IMR-90 (cell line): ENCODE data around the gene KRTAP3-1. TPM values are rescaled to one million over a fixed set of nuclear protein-coding genes. Genes with fewer than 3 reads are reported as not detected.

Source experiments
- ATAC-seq: fragments of 200-7000 bp; cut with Tn5 transposase; 2 replicates; pipeline ENCODE4 v1.9.1; 2020; ENCODE audit warnings: low read depth, mild to moderate bottlenecking, moderate library complexity
- BruUV-seq: library from RNA; stranded (reverse); fragments of 400-500 nt; replicated peaks from 2 replicates; lab custom pipeline; 2021; lab: Mats Ljungman, UMichigan
- CTCF ChIA-PET: fragments of 300-600 bp; formaldehyde crosslinking; extraction: SDS; loops from one replicate; lab custom pipeline; 2021; ENCODE audit warnings: antibody characterized with exemption; lab: Yijun Ruan, JAX
- POLR2A ChIA-PET: fragments of 300-600 bp; sonication (Branson Sonifier 250); formaldehyde crosslinking; loops from one replicate; lab custom pipeline; 2022; ENCODE audit warnings: antibody characterized with exemption; ENCODE audit not compliant: unreplicated experiment; lab: Charles Lee
- DNase-seq: peaks from one replicate; pipeline ENCODE4 v3.0.0; 2013
- H2AFZ ChIP-seq: replicated peaks from 2 replicates; pipeline ENCODE3; 2013; ENCODE audit warnings: low read length, mild to moderate bottlenecking; ENCODE audit not compliant: poor library complexity
- H2AK5ac ChIP-seq: 2 replicates; pipeline ENCODE4 v1.6.1; 2013; ENCODE audit warnings: low read depth, low read length, inconsistent platforms
- H2AK9ac ChIP-seq: replicated peaks from 2 replicates; pipeline ENCODE3; 2013; ENCODE audit warnings: mild to moderate bottlenecking, low read depth, low read length, moderate library complexity; ENCODE audit not compliant: poor library complexity
- H2BK120ac ChIP-seq: 2 replicates; pipeline ENCODE4 v1.6.1; 2013; ENCODE audit warnings: low read depth, low read length, inconsistent platforms
- H2BK15ac ChIP-seq: 3 replicates; pipeline ENCODE4 v1.6.1; 2013; ENCODE audit warnings: low read depth, low read length, inconsistent platforms
- H2BK20ac ChIP-seq: 2 replicates; pipeline ENCODE4 v1.6.1; 2013; ENCODE audit warnings: low read depth, mild to moderate bottlenecking, inconsistent platforms, low read length, moderate library complexity
- H2BK5ac ChIP-seq: 2 replicates; pipeline ENCODE4 v1.6.1; 2013; ENCODE audit warnings: mild to moderate bottlenecking, low read depth, low read length, inconsistent platforms; ENCODE audit not compliant: poor library complexity, severe bottlenecking
- H3K14ac ChIP-seq: replicated peaks from 2 replicates; pipeline ENCODE4 v1.6.1; 2013; ENCODE audit warnings: low read depth, low read length, inconsistent platforms
- H3K18ac ChIP-seq: 2 replicates; pipeline ENCODE4 v1.6.1; 2013; ENCODE audit warnings: low read depth, low read length, control low read depth
- H3K23ac ChIP-seq: 2 replicates; pipeline ENCODE4 v1.6.1; 2013; ENCODE audit warnings: low read depth, low read length, inconsistent platforms
- H3K27ac ChIP-seq: 2 replicates; pipeline ENCODE4 v1.5.1; 2013; ENCODE audit warnings: mild to moderate bottlenecking, control low read depth, low read length; ENCODE audit not compliant: insufficient read depth
- H3K27me3 ChIP-seq: 2 replicates; pipeline ENCODE4 v1.6.1; 2013; ENCODE audit warnings: low read length; ENCODE audit not compliant: control insufficient read depth, insufficient read depth
- H3K36me3 ChIP-seq: 2 replicates; pipeline ENCODE4 v1.6.1; 2013; ENCODE audit warnings: low read length, mixed read lengths; ENCODE audit not compliant: control insufficient read depth, insufficient read depth
- H3K4ac ChIP-seq: 2 replicates; pipeline ENCODE4 v1.6.1; 2013; ENCODE audit warnings: low read depth, low read length, inconsistent platforms
- H3K4me1 ChIP-seq: 2 replicates; pipeline ENCODE4 v1.6.1; 2013; ENCODE audit warnings: low read length, mixed read lengths; ENCODE audit not compliant: control insufficient read depth, insufficient read depth
- H3K4me2 ChIP-seq: 2 replicates; pipeline ENCODE4 v1.6.1; 2013; ENCODE audit warnings: low read depth, mild to moderate bottlenecking, control low read depth, low read length, moderate library complexity
- H3K4me3 ChIP-seq: 2 replicates; pipeline ENCODE4 v1.5.1; 2013; ENCODE audit warnings: low read depth, mild to moderate bottlenecking, control low read depth, low read length, moderate library complexity; ENCODE audit not compliant: insufficient read depth
- H3K56ac ChIP-seq: 2 replicates; pipeline ENCODE4 v1.6.1; 2013; ENCODE audit warnings: low read length, inconsistent platforms; ENCODE audit not compliant: insufficient read depth; ENCODE audit errors: extremely low read depth
- H3K79me1 ChIP-seq, 2 experiments: 2 replicates each; pipeline ENCODE4 v1.6.1; 2013; ENCODE audit warnings: low read length in 2 of 2, inconsistent platforms in 1 of 2, low read depth in 1 of 2
- H3K9ac ChIP-seq: 2 replicates; pipeline ENCODE4 v1.6.1; 2013; ENCODE audit warnings: low read depth, low read length, control low read depth
- H3K9me1 ChIP-seq: 2 replicates; pipeline ENCODE4 v1.6.1; 2013; ENCODE audit warnings: low read length, inconsistent platforms; ENCODE audit not compliant: insufficient read depth
- H3K9me3 ChIP-seq: 2 replicates; pipeline ENCODE4 v1.6.1; 2013; ENCODE audit warnings: low read length; ENCODE audit not compliant: control insufficient read depth, insufficient read depth
- H4K20me1 ChIP-seq: 2 replicates; pipeline ENCODE4 v1.6.1; 2013; ENCODE audit warnings: low read length, inconsistent platforms; ENCODE audit not compliant: insufficient read depth
- H4K5ac ChIP-seq: 2 replicates; pipeline ENCODE4 v1.6.1; 2013; ENCODE audit warnings: mild to moderate bottlenecking, low read depth, low read length, control low read depth
- H4K8ac ChIP-seq, 2 experiments: 2 replicates each; pipeline ENCODE4 v1.6.1; 2013; ENCODE audit warnings: low read depth in 2 of 2, low read length in 2 of 2, control low read depth in 1 of 2, inconsistent platforms in 1 of 2
- H4K91ac ChIP-seq: 2 replicates; pipeline ENCODE4 v1.6.1; 2013; ENCODE audit warnings: low read depth, low read length, inconsistent platforms; ENCODE audit not compliant: insufficient read depth
- MAFK ChIP-seq: IDR thresholded peaks from 2 replicates; pipeline ENCODE4 v1.6.1; 2012; ENCODE audit warnings: low read depth, low read length, improper control_type of control experiment
- MAZ ChIP-seq: IDR thresholded peaks from 2 replicates; pipeline ENCODE4 v1.6.1; 2012; ENCODE audit warnings: low read depth, mild to moderate bottlenecking, low read length, improper control_type of control experiment, moderate library complexity, borderline replicate concordance
- POLR2A ChIP-seq: IDR thresholded peaks from 2 replicates; pipeline ENCODE4 v1.6.1; 2012; ENCODE audit warnings: mild to moderate bottlenecking, low read depth, low read length
- RAD21 ChIP-seq: IDR thresholded peaks from 2 replicates; pipeline ENCODE4 v1.6.1; 2012; ENCODE audit warnings: low read length, improper control_type of control experiment
- WGBS, 2 experiments: methylation state at CpG; one replicate each; pipeline versions ENCODE4 v1.1.5 to v1.1.7; 2013; ENCODE audit warnings: missing lambda C conversion rate in 2 of 2; ENCODE audit not compliant: insufficient read length in 1 of 2; ENCODE audit errors: extremely low coverage in 2 of 2; 5-methylcytosine and 5-hydroxymethylcytosine counted together
- dilution Hi-C: fragments of 300-500 bp; cut with HindIII; formaldehyde crosslinking; loops from one replicate; pipeline ENCODE4 v1.14.3; 2018; ENCODE audit warnings: low sequenced_read_pairs; ENCODE audit not compliant: unreplicated experiment
- in situ Hi-C: fragments of 300-500 bp; cut with MboI; formaldehyde crosslinking; loops from 3 replicates; pipeline ENCODE4 v1.14.3; 2019; ENCODE audit warnings: low sequenced_read_pairs, inconsistent platforms, mixed read lengths
- intact Hi-C: fragments of 100-400 bp; cut with micrococcal nuclease; formaldehyde crosslinking; loops from 2 replicates; pipeline ENCODE4 v1.10.0; 2022
- polyA plus RNA-seq, 3 experiments: library from polyadenylated mRNA; depleted of rRNA; stranded (reverse); fragments of >200 nt; gene quantifications; 2 replicates each; pipeline ENCODE4 v1.2.3, GENCODE V29; 2012; ENCODE audit warnings: low replicate concordance in 1 of 3
- total RNA-seq: library from RNA; depleted of rRNA; stranded (reverse); fragments of >200 nt; gene quantifications from 2 replicates; pipeline ENCODE4 v1.2.3, GENCODE V29; 2012
- TF ChIP-seq, protein P1 (sequence below): fragments of 150-350 bp; IDR thresholded peaks from 2 replicates; pipeline ENCODE4 v1.6.1; 2016; ENCODE audit warnings: low read depth, mild to moderate bottlenecking, low read length, moderate library complexity, borderline replicate concordance
- TF ChIP-seq, protein P2 (sequence below): conservative IDR thresholded peaks from 2 replicates; pipeline ENCODE4 v1.5.1; 2012; ENCODE audit warnings: mild to moderate bottlenecking, low read depth, low read length, improper control_type of control experiment

KRTAP3-1 gene
- total and polyA plus RNA-seq, 2 of the 4 experiments (the other 2 are of a cell fraction), result not detected

DNA sequence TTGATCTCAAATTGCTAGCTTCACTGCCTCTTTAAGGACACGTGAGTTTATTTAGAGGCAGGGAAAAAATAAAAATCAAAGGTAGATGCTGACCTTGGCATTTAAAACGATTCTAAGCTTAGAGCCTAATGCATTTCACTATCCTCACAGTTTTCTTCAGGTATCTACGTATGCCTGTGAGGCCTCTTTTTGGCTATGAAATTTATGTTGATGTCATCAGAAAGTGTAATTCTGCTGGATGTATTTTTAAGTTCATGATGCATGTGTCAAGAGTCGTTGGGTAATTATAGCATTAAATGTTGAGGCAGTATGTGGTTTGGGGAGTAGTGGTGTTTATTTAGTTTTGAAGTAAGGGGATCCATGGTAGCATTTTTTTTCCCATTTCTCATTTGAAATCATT lies 5.0 kb downstream of the KRTAP3-1 start:
- ATAC-seq, result no peak
- no peak overlapping the region for H3K4ac ChIP-seq
- no peaks in the 10 kb centered on the region for H4K20me1 ChIP-seq
- in situ Hi-C loops (no loop called here), dilution Hi-C loops (no loop called here), intact Hi-C loops (no loop called here)
- H2AK5ac ChIP-seq, result no peak overlapping the region
- H3K9ac ChIP-seq, result no peak overlapping the region
- TF ChIP-seq MAZ (no peak), RAD21 (no peak), MAFK (peak; percentile 68), POLR2A (no peak)
- TF ChIP-seq, protein P1, sequence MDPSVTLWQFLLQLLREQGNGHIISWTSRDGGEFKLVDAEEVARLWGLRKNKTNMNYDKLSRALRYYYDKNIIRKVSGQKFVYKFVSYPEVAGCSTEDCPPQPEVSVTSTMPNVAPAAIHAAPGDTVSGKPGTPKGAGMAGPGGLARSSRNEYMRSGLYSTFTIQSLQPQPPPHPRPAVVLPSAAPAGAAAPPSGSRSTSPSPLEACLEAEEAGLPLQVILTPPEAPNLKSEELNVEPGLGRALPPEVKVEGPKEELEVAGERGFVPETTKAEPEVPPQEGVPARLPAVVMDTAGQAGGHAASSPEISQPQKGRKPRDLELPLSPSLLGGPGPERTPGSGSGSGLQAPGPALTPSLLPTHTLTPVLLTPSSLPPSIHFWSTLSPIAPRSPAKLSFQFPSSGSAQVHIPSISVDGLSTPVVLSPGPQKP, result no peak
- TF ChIP-seq, protein P2, sequence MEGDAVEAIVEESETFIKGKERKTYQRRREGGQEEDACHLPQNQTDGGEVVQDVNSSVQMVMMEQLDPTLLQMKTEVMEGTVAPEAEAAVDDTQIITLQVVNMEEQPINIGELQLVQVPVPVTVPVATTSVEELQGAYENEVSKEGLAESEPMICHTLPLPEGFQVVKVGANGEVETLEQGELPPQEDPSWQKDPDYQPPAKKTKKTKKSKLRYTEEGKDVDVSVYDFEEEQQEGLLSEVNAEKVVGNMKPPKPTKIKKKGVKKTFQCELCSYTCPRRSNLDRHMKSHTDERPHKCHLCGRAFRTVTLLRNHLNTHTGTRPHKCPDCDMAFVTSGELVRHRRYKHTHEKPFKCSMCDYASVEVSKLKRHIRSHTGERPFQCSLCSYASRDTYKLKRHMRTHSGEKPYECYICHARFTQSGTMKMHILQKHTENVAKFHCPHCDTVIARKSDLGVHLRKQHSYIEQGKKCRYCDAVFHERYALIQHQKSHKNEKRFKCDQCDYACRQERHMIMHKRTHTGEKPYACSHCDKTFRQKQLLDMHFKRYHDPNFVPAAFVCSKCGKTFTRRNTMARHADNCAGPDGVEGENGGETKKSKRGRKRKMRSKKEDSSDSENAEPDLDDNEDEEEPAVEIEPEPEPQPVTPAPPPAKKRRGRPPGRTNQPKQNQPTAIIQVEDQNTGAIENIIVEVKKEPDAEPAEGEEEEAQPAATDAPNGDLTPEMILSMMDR, result no peak
- H4K5ac ChIP-seq, result no peak overlapping the region
- no peak overlapping the region for H2BK5ac ChIP-seq
- H2BK120ac ChIP-seq, result no peak overlapping the region
- no peaks in the 10 kb centered on the region for H3K27me3 ChIP-seq
- no peak overlapping the region for H3K56ac ChIP-seq
- H3K36me3 ChIP-seq, result no peaks in the 10 kb centered on the region
- H2AFZ ChIP-seq, result no peak overlapping the region
- H3K4me2 ChIP-seq, result no peak overlapping the region
- H2AK9ac ChIP-seq, result no peak overlapping the region
- H4K8ac ChIP-seq, result no peak overlapping the region
- no peaks in the 10 kb centered on the region for H3K4me1 ChIP-seq
- H2BK20ac ChIP-seq, result no peak overlapping the region
- no peak overlapping the region for H4K91ac ChIP-seq
- ChIA-PET POLR2A (no interaction called here), CTCF (no interaction called here)
- H3K4me3 ChIP-seq, result no peak overlapping the region
- no peak overlapping the region for H3K27ac ChIP-seq
- no peaks in the 10 kb centered on the region for H3K79me1 ChIP-seq
- no peak overlapping the region for H3K18ac ChIP-seq
- no peak overlapping the region for H3K14ac ChIP-seq
- H3K9me1 ChIP-seq, result no peaks in the 10 kb centered on the region
- no peak for DNase-seq
- no CpG with 5 or more reads among the region's 4 CpGs for WGBS, 2 experiments
- no TSS peak for BruUV-seq
- no peak overlapping the region; the same call in 2 of the 3 replicates for H2BK15ac ChIP-seq
- no peak overlapping the region for H3K23ac ChIP-seq
- no peaks in the 10 kb centered on the region for H3K9me3 ChIP-seq
